A673 (cell line): ENCODE measurements around the gene HERC2. TPM values are rescaled to one million over a fixed set of nuclear protein-coding genes. Genes with fewer than 3 reads are reported as not detected.

Experiments
- BruUV-seq: library from RNA; stranded (reverse); fragments of 400-500 nt; replicated peaks from 2 replicates; lab custom pipeline; 2021; lab: Mats Ljungman, UMichigan
- CTCF ChIA-PET: fragments of 300-600 bp; sonication (Branson Sonifier 250); formaldehyde crosslinking; loops from one replicate; lab custom pipeline; 2022; ENCODE audit warnings: antibody characterized with exemption; lab: Charles Lee
- POLR2A ChIA-PET: fragments of 300-600 bp; sonication (Branson Sonifier 250); formaldehyde crosslinking; loops from one replicate; lab custom pipeline; 2022; ENCODE audit warnings: antibody characterized with exemption; ENCODE audit not compliant: low non-redundant PET; lab: Charles Lee
- DNase-seq: peaks from one replicate; pipeline ENCODE4 v3.0.0-alpha.2; 2015; ENCODE audit warnings: low spot score
- H3K27ac ChIP-seq: fragments of 200-600 bp; sonication (generic); 2 replicates; pipeline ENCODE4 v1.5.1; 2016; ENCODE audit warnings: mixed run types, low read depth, mild to moderate bottlenecking, mixed read lengths, antibody characterized with exemption, low read length; ENCODE audit not compliant: poor library complexity, severe bottlenecking
- H3K27me3 ChIP-seq: fragments of 200-600 bp; sonication (generic); replicated peaks from 2 replicates; pipeline ENCODE4 v1.6.1; 2017; ENCODE audit warnings: mixed run types, low read depth, mild to moderate bottlenecking, mixed read lengths, antibody characterized with exemption, low read length; ENCODE audit not compliant: insufficient read depth, poor library complexity
- H3K36me3 ChIP-seq: fragments of 200-600 bp; sonication (generic); 2 replicates; pipeline ENCODE4 v1.6.1; 2016; ENCODE audit warnings: mixed run types, mild to moderate bottlenecking, mixed read lengths, antibody characterized with exemption, low read length; ENCODE audit not compliant: insufficient read depth, poor library complexity, severe bottlenecking
- H3K4me1 ChIP-seq: fragments of 200-600 bp; sonication (generic); 2 replicates; pipeline ENCODE4 v1.6.1; 2017; ENCODE audit warnings: mixed run types, mild to moderate bottlenecking, mixed read lengths, antibody characterized with exemption, low read length; ENCODE audit not compliant: insufficient read depth, poor library complexity, severe bottlenecking
- H3K4me3 ChIP-seq: fragments of 200-600 bp; sonication (generic); 2 replicates; pipeline ENCODE4 v1.5.1; 2016; ENCODE audit warnings: low read depth, mixed run types, mild to moderate bottlenecking, mixed read lengths, low read length; ENCODE audit not compliant: poor library complexity, severe bottlenecking
- H3K9me3 ChIP-seq: fragments of 200-600 bp; sonication (generic); 2 replicates; pipeline ENCODE4 v1.6.1; 2016; ENCODE audit warnings: mixed run types, low read depth, mild to moderate bottlenecking, mixed read lengths, antibody characterized with exemption, low read length; ENCODE audit not compliant: poor library complexity, severe bottlenecking
- CTCF ChIP-seq: fragments of 300-800, 200-600 bp; sonication (generic); conservative IDR thresholded peaks from 2 replicates; pipeline ENCODE4 v1.5.1; 2017; ENCODE audit warnings: low read depth, mild to moderate bottlenecking, antibody characterized with exemption, low read length, moderate library complexity, mixed read lengths
- EZH2 ChIP-seq: fragments of 200-600 bp; sonication (generic); IDR thresholded peaks from 2 replicates; pipeline ENCODE4 v1.6.1; 2017; ENCODE audit warnings: borderline replicate concordance, low read depth, mild to moderate bottlenecking, mixed read lengths, antibody characterized with exemption, low read length; ENCODE audit not compliant: poor library complexity, severe bottlenecking
- intact Hi-C: fragments of 100-400 bp; cut with micrococcal nuclease; formaldehyde crosslinking; loops from one replicate; pipeline ENCODE4 v1.10.0; 2022; ENCODE audit not compliant: unreplicated experiment
- total RNA-seq: library from RNA; stranded (reverse); gene quantifications from 2 replicates; pipeline ENCODE4 v1.2.3, GENCODE V29; 2021

The HERC2 gene
- total RNA-seq, 1 experiment from 2014 or later: 86.1 TPM

GRCh38 chr15:28185148-28185895 lies 136.7 kb downstream of the HERC2 start:
- peaks cover 23% of the 10 kb centered on the region for H3K36me3 ChIP-seq
- no TSS peak for BruUV-seq
- H3K4me1 ChIP-seq: no peaks in the 10 kb centered on the region
- ChIA-PET CTCF (no interaction called here), POLR2A (no interaction called here)
- intact Hi-C loops: loop anchor here (10.0 kb wide), 1 partner anchor 59 kb away; no protein-coding TSS in a partner anchor
- no peaks in the 10 kb centered on the region for H3K27me3 ChIP-seq
- DNase-seq: no peak
- no peaks in the 10 kb centered on the region for H3K9me3 ChIP-seq
- H3K4me3 ChIP-seq: no peak overlapping the region
- TF ChIP-seq CTCF: no peak
- H3K27ac ChIP-seq: no peak overlapping the region

GRCh38 chr15:28184166-28184565 lies 137.8 kb downstream of the HERC2 start:
- no TSS peak for BruUV-seq
- intact Hi-C loops: loop anchor here (10.0 kb wide), 1 partner anchor 61 kb away; no protein-coding TSS in a partner anchor

GRCh38 chr15:28182731-28183130 lies 139.2 kb downstream of the HERC2 start:
- ChIA-PET CTCF (no interaction called here), POLR2A (no interaction called here)
- DNase-seq: no peak
- no peak overlapping the region for H3K4me3 ChIP-seq
- intact Hi-C loops: loop anchor here (10.0 kb wide), 1 partner anchor 62 kb away; no protein-coding TSS in a partner anchor
- H3K27ac ChIP-seq: no peak overlapping the region
- H3K36me3 ChIP-seq: peaks cover 24% of the 10 kb centered on the region
- no peaks in the 10 kb centered on the region for H3K9me3 ChIP-seq
- no peaks in the 10 kb centered on the region for H3K4me1 ChIP-seq
- TF ChIP-seq CTCF (no peak), EZH2 (no peak)
- BruUV-seq: no TSS peak
- H3K27me3 ChIP-seq: no peaks in the 10 kb centered on the region

More at GRCh38 chr15:28184166-28184565, 137.8 kb downstream of the HERC2 start:
- Histone ChIP-seq H3K36me3 (peaks cover 24% of the 10 kb centered on the region), H3K27ac (no peak overlapping the region), H3K4me3 (no peak overlapping the region), H3K4me1 (no peaks in the 10 kb centered on the region), H3K9me3 (no peaks in the 10 kb centered on the region), H3K27me3 (no peaks in the 10 kb centered on the region)
- TF ChIP-seq EZH2: no peak
- TF ChIP-seq CTCF: no peak
- ChIA-PET POLR2A (no interaction called here), CTCF (no interaction called here)
- no peak for DNase-seq
